GM23248 (cell line): ENCODE data around the gene RAB25.

Experiments used
- EZH2 ChIP-seq: fragments of 200-600 bp; sonication (generic); IDR thresholded peaks from 2 replicates; pipeline ENCODE4 v1.6.1; 2018; ENCODE audit warnings: antibody characterized with exemption, mild to moderate bottlenecking; ENCODE audit not compliant: insufficient read depth, poor library complexity, severe bottlenecking
- EZH2phosphoT487 ChIP-seq: fragments of 200-600 bp; sonication (generic); IDR thresholded peaks from 2 replicates; pipeline ENCODE4 v1.6.1; 2018; ENCODE audit warnings: antibody characterized with exemption, moderate library complexity, mild to moderate bottlenecking, low read depth; ENCODE audit not compliant: insufficient read depth

- TF ChIP-seq EZH2: no peak
- no peak for TF ChIP-seq EZH2phosphoT487
Measured at GRCh38 chr1:156026588-156026987, 34.4 kb upstream of the RAB25 start.
